ENCODE measurements around the gene TNNI3K.

Gene TNNI3K

GRCh38 chr1:74496669-74497068 lies 261.5 kb downstream of the TNNI3K start:
- in situ Hi-C loops (cut with MboI; ENCODE audit: low sequenced_read_pairs) = no loop called here

GRCh38 chr1:74498901-74499300 lies 263.7 kb downstream of the TNNI3K start:
- in situ Hi-C loops (cut with MboI; ENCODE audit: low sequenced_read_pairs) = no loop called here

- in situ Hi-C loops (cut with MboI; ENCODE audit: low sequenced_read_pairs) = no loop called here
Observed at GRCh38 chr1:74502432-74502831, 267.2 kb downstream of the TNNI3K start.

GRCh38 chr1:74502858-74503257 lies 267.7 kb downstream of the TNNI3K start:
- in situ Hi-C loops (cut with MboI; ENCODE audit: low sequenced_read_pairs) = no loop called here

GRCh38 chr1:74504125-74504932 lies 269.1 kb downstream of the TNNI3K start:
- in situ Hi-C loops (cut with MboI; ENCODE audit: low sequenced_read_pairs) = no loop called here

- in situ Hi-C loops (cut with MboI; ENCODE audit: low sequenced_read_pairs) = no loop called here
Observed at GRCh38 chr1:74504933-74505512, 269.8 kb downstream of the TNNI3K start.

- in situ Hi-C loops (cut with MboI; ENCODE audit: low sequenced_read_pairs) = no loop called here
Observed at GRCh38 chr1:74505928-74506710, 270.9 kb downstream of the TNNI3K start.

- in situ Hi-C loops (cut with MboI; ENCODE audit: low sequenced_read_pairs) = no loop called here
Observed at GRCh38 chr1:74508449-74508848, 273.3 kb downstream of the TNNI3K start.

GRCh38 chr1:74512170-74512915 lies 277.2 kb downstream of the TNNI3K start, which contains the start of gene LRRC53:
Gene LRRC53 (minus strand): TSS chr1:74512611. CDS start chr1:74483349, 29,262 bp downstream.
- in situ Hi-C loops (cut with MboI; ENCODE audit: low sequenced_read_pairs) = no loop called here

GRCh38 chr1:74513411-74514300 lies 278.5 kb downstream of the TNNI3K start:
- in situ Hi-C loops (cut with MboI; ENCODE audit: low sequenced_read_pairs) = no loop called here

GRCh38 chr1:74517599-74518051 lies 282.4 kb downstream of the TNNI3K start:
- in situ Hi-C loops (cut with MboI; ENCODE audit: low sequenced_read_pairs) = no loop called here

GRCh38 chr1:74522148-74522547 lies 287.0 kb downstream of the TNNI3K start:
- in situ Hi-C loops (cut with MboI; ENCODE audit: low sequenced_read_pairs) = no loop called here

- in situ Hi-C loops (cut with MboI; ENCODE audit: low sequenced_read_pairs) = no loop called here
Observed at GRCh38 chr1:74523873-74524480, 288.8 kb downstream of the TNNI3K start.

GRCh38 chr1:74526708-74527107 lies 291.5 kb downstream of the TNNI3K start:
- in situ Hi-C loops (cut with MboI; ENCODE audit: low sequenced_read_pairs) = no loop called here

GRCh38 chr1:74528123-74528522 lies 292.9 kb downstream of the TNNI3K start:
- in situ Hi-C loops (cut with MboI; ENCODE audit: low sequenced_read_pairs) = no loop called here

GRCh38 chr1:74530892-74531291 lies 295.7 kb downstream of the TNNI3K start:
- in situ Hi-C loops (cut with MboI; ENCODE audit: low sequenced_read_pairs) = no loop called here

GRCh38 chr1:74531796-74532195 lies 296.6 kb downstream of the TNNI3K start:
- in situ Hi-C loops (cut with MboI; ENCODE audit: low sequenced_read_pairs) = no loop called here

GRCh38 chr1:74534241-74534640 lies 299.1 kb downstream of the TNNI3K start:
- in situ Hi-C loops (cut with MboI; ENCODE audit: low sequenced_read_pairs) = no loop called here

GRCh38 chr1:74545821-74546220 lies 310.6 kb downstream of the TNNI3K start:
- in situ Hi-C loops (cut with MboI; ENCODE audit: low sequenced_read_pairs) = no loop called here
